HG03196 (cell line): ENCODE data around the gene SMARCD3.

Experiments used
- ATAC-seq: cut with Tn5 transposase; IDR thresholded peaks from one replicate; pipeline ENCODE4 v1.9.1; 2021; ENCODE audit not compliant: unreplicated experiment

The SMARCD3 gene

GRCh38 chr7:151237244-151238189 lies 11.0 kb downstream of the SMARCD3 start:
- ATAC-seq, result no peak

DNA sequence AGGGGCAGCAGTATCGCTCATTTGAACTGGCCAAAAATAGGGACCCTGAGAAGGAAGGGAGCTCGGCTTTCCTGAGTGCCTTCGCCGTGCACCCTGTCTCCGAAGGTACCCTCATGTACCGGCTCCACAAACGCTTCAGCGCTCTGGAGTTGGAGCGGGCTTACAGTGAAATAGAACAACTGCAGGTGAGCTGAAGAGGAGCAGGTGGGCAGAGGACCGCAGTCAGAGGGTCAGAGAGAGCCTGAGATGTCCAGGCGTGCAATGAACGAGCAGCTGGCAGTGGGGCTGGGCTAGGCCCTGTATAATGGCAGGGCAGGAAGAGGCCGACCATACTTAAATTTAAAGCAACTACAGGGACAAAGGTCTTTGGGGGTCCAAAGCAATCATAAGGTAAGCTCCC lies 12.1 kb downstream of the SMARCD3 start:
- no peak for ATAC-seq

DNA sequence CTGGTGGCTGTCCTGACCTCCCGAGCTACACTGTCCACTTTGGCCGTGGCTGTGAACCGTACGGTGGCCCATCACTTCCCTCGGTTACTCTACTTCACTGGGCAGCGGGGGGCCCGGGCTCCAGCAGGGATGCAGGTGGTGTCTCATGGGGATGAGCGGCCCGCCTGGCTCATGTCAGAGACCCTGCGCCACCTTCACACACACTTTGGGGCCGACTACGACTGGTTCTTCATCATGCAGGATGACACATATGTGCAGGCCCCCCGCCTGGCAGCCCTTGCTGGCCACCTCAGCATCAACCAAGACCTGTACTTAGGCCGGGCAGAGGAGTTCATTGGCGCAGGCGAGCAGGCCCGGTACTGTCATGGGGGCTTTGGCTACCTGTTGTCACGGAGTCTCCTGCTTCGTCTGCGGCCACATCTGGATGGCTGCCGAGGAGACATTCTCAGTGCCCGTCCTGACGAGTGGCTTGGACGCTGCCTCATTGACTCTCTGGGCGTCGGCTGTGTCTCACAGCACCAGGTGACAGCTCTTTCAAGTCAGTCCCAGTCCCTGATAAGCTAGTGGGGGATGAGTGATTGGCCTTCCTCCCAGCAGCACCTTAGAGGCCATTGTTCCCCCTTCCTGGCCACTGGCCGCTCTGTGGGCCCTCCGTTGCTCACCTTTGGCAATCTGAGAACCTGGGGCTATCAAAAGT lies 13.3 kb downstream of the SMARCD3 start:
- ATAC-seq, result no peak

DNA sequence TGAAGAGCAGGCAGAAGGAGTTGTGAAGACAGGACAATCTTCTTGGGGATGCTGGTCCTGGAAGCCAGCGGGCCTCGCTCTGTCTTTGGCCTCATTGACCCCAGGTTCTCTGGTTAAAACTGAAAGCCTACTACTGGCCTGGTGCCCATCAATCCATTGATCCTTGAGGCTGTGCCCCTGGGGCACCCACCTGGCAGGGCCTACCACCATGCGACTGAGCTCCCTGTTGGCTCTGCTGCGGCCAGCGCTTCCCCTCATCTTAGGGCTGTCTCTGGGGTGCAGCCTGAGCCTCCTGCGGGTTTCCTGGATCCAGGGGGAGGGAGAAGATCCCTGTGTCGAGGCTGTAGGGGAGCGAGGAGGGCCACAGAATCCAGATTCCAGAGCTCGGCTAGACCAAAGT lies 14.7 kb downstream of the SMARCD3 start:
- no peak for ATAC-seq

DNA sequence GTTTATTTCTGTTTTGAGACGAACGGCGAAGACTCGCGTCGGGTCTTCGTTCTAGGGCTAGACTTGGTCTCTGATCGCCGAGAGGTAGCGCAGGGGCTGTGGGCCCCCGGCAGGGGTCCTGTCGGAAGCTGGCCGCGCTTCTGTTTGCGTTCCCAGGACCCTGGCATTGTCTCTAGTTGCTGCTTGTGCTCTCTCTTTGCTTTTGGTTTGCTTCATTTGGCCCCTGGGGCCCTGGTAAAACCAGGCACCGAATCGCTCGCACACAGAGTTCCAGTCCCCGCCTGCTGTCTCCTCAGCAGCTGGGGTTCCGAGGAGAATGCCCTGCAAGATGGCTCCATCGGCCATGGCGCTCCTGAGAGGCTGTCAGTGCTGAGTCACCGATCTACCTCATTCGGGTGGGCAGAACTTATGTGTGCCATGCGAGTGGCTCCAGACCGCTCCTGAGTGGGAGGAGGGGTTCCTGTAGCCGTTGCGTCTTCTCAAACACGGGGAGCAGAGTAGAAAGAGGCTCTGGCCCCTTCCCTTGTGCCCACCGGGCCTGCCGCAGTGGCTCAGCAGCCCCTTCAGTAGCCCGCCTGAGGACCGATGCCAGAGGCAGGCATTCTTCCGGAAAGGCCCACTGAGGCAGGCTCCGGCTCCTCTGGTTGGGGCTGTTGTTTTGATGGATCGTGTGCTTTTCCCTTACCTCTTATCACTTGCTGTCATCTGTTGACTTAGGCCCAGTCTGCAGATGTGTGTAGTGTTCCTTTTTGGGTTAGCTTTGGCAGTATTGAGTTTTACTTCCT lies 15.4 kb downstream of the SMARCD3 start:
- peak; percentile 38 for ATAC-seq

GRCh38 chr7:151232091-151232916 lies 16.2 kb downstream of the SMARCD3 start, which contains the start of gene CHPF2:
CHPF2 (plus strand) TSS chr7:151232483; CDS start chr7:151234012, 1,529 bp downstream.
- peak; percentile 94 for ATAC-seq

DNA sequence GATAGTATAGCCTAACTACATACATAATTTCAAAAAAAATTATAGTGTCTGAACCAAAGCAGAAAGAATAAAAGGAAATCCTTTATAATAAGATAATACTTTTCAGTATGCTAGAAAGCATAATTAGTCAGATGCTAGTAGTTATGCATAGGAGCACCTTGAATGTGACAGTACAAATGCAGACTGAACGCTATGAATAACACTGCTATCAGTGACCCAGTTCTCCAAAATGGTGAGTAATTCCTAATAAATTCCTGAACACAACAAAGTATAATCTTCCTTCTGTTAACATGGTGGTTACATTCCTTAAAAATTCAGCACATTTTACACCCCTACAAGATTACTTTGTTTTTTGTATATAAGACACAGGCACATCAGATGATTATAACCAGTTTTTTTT lies 17.4 kb downstream of the SMARCD3 start:
- ATAC-seq, result no peak

DNA sequence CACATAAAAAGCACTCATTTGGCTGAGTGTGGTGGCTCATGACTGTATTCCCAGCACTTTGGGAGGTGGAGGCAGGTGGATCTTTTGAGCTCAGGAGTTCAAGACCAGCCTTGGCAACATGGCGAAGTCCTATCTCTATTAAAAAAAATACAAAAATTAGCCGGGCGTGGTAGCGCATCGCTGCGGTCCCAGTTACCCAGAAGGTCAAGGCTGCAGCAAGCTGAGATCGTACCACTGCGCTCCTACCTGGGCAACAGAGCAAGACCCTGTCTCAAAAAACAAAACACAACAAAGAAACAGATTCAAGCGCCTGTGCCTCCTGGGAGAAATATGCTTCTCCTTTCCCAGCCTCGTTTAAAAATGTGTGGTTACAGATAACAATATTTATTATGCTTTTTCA lies 19.2 kb downstream of the SMARCD3 start:
- no peak for ATAC-seq

- no peak for ATAC-seq
These were observed 20.2 kb downstream of the SMARCD3 start for GRCh38 chr7:151228024-151228866.

DNA sequence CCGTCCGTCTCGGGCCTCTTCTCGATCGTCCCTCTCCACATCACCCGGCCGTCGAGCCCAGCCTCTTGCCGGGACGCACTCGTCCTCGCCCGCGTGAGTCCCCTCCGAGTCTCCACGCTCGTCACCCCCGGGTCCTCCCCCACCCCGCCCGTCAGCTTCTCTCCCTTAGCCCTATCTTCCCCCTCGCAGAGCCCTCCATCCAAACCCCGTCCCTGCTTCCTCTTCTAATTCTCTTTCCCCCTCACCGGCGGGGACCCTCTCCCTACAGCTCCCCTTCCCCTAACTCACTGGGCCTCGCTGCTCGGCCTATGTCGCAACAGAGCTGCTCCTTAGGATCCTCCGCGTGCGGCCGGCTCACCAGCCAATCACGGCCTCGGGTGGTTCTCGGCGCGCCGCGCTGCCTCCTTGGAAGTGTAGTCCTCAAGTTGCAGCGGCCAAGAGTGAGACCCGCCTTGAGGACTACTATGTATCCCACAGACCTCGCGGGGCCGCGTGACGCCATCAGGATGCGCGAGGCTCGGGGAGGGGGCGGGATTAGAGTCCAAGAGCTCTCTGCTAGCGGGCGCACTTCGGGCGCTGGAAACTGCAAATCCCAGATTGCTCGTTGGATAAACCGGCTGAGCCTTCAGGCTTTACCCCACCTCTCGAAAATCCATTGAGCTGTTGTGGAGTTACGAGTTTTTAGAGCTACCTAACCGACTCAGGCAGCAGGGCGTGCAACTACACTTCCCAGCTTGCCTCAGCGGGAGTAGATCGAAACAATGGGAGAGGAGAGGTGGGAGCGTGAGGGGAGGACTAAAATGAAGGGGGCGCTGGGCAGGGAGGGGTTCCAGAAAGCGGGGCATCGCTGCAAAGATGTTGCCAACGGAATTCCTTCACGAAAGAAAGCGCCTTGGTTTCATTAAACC lies 21.4 kb downstream of the SMARCD3 start, which contains the start of gene ABCF2:
TSS of gene ABCF2 (minus strand) at position 331 of the 908 bp plus-strand sequence. CDS start 747 bp downstream, outside the sequence.
- ATAC-seq, result peak; percentile 99

- no peak for ATAC-seq
These were observed 22.0 kb downstream of the SMARCD3 start for GRCh38 chr7:151226560-151226874.

DNA sequence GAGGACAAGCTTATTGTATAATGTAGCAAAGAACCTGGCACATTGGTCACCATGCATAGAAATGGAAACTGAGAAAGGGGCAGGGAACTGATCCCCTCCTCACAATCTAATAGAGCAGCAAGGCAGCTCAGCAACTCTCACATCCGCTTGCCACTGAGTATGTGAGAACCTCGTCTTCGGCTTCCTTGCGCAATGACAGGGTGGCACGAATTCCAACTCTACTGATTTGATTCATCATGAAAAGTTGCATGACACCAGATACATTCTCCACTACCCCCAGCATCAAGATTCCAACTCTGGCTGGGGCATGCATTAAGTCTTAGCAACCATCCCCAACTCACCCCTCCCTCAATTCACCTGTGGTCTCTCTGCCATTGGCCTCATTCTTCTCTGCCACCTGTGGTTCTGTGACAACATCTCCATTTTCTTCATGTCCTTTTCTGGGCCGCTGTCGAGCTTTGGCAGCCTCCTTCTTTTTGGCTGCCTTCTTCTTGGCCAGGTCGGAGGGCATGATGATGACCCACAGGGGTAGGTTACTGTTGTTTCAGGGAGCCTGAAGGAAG lies 22.5 kb downstream of the SMARCD3 start:
- ATAC-seq, result no peak

GRCh38 chr7:151223728-151224127 lies 24.8 kb downstream of the SMARCD3 start:
- no peak for ATAC-seq

DNA sequence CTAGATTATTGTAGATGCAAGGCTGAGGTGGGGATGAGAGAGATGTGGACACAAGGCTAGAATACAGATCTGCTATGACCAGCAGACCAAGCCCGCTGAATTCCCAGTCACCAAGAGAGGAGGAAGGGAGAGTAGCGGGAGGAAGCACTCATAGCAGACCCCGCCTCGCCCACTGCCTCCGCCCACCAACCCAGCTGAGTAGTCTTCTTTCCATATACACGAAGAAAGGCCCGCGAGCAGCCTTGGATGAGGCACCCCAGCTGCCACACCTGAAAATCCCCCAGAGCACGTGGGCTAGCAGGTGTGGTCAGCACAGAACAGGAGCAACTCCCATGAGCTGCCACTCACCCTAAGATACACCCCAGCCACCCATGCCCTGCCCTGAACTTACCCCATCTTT lies 30.3 kb downstream of the SMARCD3 start:
- no peak for ATAC-seq

- no peak for ATAC-seq
These were observed 33.1 kb downstream of the SMARCD3 start for GRCh38 chr7:151215396-151215795.

GRCh38 chr7:151213826-151214225 lies 34.7 kb downstream of the SMARCD3 start:
- no peak for ATAC-seq

DNA sequence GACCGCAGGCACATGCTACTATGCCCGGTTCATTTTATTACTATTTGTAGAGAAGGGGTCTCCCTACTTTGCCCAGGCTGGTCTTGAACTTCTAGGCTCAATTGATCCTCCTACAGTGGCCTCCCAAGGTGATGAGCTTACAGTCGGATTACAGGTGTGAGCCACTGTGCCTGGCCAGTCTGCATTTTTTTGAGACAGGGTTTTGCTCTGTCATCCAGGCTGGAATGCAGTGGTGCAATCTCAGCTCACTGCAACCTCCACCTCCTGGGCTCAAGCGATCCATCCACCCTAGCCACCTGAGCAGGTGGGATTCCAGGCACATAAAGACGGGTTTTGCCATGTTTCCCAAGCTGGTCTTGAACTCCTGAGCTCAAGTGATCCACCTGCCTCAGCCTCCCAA lies 35.9 kb downstream of the SMARCD3 start:
- no peak for ATAC-seq

DNA sequence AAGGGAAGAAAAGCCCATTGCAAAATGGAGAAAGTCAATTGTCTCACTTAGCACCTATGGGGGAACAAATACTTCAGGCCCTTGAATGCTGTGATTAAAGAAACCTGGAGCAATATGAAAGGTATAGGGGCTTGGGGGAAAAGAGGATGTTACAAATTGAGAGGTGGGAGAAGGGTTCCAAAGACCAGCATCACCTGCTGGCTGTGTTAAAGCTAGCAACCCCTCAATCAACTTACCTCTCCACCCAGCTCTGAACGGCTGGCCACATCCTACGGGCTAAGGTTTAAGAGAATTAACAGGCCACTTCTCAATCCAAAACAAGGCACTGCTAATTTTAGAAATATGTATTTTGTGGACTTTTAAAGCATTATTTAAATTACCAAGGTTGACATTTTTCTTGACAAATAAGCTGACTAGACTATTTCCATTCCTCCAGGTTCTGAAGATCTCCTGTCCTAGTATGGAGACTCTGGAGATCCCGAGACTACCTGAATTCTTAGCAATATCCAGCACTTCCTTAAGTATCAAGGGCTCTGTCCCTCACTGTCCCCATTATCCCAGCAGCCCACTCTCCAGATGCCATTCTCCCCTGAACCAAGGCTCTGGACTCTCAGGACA lies 37.2 kb downstream of the SMARCD3 start:
- ATAC-seq, result no peak
